ENCODE results near the gene SAMD4B. TPM values are rescaled to one million over a fixed set of nuclear protein-coding genes. Genes with fewer than 3 reads are reported as not detected.

The SAMD4B gene, protein sequence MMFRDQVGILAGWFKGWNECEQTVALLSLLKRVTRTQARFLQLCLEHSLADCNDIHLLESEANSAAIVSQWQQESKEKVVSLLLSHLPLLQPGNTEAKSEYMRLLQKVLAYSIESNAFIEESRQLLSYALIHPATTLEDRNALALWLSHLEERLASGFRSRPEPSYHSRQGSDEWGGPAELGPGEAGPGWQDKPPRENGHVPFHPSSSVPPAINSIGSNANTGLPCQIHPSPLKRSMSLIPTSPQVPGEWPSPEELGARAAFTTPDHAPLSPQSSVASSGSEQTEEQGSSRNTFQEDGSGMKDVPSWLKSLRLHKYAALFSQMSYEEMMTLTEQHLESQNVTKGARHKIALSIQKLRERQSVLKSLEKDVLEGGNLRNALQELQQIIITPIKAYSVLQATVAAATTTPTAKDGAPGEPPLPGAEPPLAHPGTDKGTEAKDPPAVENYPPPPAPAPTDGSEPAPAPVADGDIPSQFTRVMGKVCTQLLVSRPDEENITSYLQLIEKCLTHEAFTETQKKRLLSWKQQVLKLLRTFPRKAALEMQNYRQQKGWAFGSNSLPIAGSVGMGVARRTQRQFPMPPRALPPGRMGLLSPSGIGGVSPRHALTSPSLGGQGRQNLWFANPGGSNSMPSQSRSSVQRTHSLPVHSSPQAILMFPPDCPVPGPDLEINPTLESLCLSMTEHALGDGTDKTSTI
- 27.5 and 37.0 TPM in 2 replicates for total RNA-seq (2014; rRNA removed; shearing (Covaris generic); ENCODE audit: low replicate concordance)

DNA sequence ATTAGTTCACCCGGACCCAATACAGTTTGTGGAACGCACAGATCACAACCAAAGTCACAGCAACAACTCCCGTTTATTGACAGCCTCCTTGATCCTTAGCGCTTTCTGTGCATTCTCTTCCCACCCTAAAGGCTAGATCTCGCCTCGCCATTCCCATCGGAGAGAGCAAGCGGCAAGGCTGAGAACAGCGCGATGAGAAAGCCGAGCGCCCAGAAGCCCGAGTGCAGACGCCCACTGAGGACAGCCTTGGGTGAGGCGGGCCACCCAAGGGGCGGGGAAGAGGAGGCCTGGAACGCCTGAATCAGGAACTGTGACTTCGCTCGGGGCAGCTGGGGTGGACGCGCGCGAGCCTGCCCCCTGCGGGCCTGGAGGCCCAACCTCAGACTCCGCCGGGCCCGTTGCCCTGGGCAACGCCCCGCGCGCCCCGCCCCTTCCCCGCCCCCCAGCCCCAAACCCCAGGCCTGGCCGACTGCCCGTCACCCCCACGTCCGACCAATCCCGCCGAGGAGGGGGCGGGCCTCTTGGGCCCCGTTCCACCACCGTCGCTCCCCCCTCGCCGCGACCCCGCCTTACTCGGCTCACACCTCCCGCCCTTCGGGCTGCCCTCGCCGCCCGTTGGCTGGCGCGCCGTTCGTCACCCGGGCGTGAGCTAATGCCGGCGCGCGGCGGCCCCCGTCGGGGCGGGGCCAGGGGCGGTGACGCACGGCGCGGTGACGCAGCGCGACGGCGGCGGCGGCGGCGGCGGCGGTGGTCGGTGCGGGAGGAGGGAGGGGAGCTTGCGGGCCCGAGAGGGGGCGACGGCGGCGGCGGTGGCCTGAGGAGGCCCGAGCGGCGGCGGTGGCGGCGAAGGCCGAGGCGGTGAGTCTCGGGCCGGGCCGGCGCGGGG lies at the start of gene SAMD4B:
Gene SAMD4B (plus strand): TSS at position 703 of the 886 bp plus-strand sequence. CDS start 14,473 bp downstream, outside the sequence.
- no peaks in the 10 kb centered on the region for H3K9me3 ChIP-seq
- H3K27me3 ChIP-seq = no peaks in the 10 kb centered on the region
- peak; percentile 99 for DNase-seq

DNA sequence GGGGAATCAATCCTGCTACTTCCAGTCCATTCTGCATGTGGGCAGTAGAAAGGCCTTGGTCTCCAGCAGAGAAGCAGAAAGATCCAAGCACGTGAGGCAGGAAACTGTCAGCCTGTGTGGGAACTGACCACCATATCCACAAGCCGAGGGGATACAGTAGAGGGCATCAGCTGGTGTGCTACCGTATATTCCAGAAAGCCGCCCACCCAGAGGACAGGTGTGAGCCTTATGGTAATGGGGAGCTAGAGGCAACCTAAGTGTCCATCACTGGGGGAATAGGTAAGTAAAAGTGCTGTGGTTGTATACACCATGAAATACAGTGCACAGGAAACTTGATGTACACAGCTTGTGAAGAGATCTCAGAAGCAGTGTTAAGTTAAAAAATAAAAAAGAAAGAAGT lies 48.8 kb upstream of the SAMD4B start:
- Histone ChIP-seq H3K4me3 (no peak overlapping the region), H3K27me3 (peaks cover 24% of the 10 kb centered on the region), H3K9me3 (no peaks in the 10 kb centered on the region), H3K36me3 (no peaks in the 10 kb centered on the region)
- no peak for DNase-seq

More for the DNA sequence above, at the start of gene SAMD4B:
- Histone ChIP-seq H3K4me3 (peak within 1 kb of the TSS; percentile 92), H3K36me3 (peaks cover 29% of the 10 kb centered on the region)

DNA sequence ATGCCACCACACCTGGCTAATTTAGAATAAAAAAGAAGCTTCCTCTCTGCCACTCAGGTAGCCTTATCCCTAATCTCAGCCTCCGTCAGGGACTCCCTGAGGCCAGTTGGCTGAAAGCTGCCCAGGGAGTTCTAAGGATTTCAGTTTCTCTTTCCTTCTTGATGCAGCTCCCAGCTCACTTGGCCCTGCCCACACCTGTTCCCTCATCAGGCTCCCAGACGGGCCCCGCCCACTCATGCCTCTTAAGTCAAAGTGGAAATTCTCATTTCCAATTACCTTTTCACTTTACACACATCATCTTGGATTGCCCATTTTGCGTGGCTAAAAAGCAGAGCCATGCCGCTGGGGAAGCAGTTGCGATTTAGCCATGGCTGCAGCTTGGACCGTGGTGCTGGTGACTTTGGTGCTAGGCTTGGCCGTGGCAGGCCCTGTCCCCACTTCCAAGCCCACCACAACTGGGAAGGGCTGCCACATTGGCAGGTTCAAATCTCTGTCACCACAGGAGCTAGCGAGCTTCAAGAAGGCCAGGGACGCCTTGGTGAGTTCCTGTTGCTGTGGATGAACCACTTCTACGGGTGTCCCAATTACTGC lies 46.1 kb upstream of the SAMD4B start, which contains the start of gene IFNL1:
Gene IFNL1 (plus strand): TSS at position 353 of the 591 bp plus-strand sequence. CDS start 15 bp downstream, at position 368.
- no peaks in the 10 kb centered on the region for H3K36me3 ChIP-seq
- no peaks in the 10 kb centered on the region for H3K9me3 ChIP-seq
- H3K4me3 ChIP-seq = no peak within 1 kb of the TSS
- no peak for DNase-seq
- peaks cover 7% of the 10 kb centered on the region for H3K27me3 ChIP-seq

DNA sequence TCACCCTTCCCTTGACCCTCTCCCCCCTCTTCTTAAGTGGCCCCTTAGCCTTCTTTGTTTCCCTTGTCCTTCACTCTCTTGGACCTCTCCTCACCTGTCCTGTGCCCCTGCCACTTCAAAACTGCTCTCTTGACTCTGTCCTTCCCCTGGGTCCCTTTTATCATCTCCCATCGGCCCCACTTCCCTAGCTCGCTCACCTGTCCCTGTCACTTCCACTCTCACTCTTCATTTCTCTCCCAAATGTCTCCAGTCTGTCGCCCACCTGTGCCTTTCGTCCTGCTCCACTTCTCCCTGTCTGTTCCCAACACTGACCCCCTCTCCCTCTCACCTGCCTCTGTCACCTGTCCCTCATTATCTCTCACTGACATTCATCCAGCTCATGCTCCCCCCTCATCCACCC lies 45.3 kb upstream of the SAMD4B start:
- Histone ChIP-seq H3K9me3 (no peaks in the 10 kb centered on the region), H3K27me3 (peaks cover 2% of the 10 kb centered on the region), H3K36me3 (no peaks in the 10 kb centered on the region), H3K4me3 (no peak overlapping the region)
- no peak for DNase-seq

DNA sequence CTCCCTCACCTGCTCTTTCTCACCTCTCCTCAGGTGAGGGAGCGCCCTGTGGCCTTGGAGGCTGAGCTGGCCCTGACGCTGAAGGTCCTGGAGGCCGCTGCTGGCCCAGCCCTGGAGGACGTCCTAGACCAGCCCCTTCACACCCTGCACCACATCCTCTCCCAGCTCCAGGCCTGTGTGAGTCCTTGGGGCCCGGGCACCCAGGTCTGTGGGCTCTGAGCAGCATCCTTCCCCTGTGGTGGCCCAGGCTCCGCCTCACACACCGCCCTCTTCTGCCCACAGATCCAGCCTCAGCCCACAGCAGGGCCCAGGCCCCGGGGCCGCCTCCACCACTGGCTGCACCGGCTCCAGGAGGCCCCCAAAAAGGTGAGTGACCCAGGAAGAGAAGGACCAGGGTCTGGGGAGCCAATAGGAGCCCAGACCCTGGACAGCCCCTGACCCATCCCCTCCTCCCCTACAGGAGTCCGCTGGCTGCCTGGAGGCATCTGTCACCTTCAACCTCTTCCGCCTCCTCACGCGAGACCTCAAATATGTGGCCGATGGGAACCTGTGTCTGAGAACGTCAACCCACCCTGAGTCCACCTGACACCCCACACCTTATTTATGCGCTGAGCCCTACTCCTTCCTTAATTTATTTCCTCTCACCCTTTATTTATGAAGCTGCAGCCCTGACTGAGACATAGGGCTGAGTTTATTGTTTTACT lies 44.1 kb upstream of the SAMD4B start:
- Histone ChIP-seq H3K36me3 (no peaks in the 10 kb centered on the region), H3K4me3 (no peak overlapping the region), H3K27me3 (peaks cover under 1% of the 10 kb centered on the region), H3K9me3 (no peaks in the 10 kb centered on the region)
- DNase-seq = no peak

DNA sequence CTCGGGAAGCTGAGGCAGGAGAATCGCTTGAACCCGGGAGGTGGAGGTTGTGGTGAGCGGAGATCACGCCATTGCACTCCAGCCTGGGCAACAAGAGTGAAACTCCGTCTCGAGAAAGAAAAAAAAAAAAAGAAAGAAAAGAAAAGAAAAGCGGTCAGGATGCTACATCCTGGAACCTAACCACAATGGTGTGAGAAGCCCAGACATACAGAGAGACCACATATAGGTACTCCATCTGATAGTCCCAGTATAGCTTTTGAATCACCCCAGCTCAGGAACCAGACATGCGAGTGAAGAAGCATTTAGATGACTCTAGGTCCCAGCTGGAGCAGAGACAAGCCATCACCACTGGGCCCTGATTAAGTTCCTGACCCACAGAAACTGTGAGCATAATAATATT lies 42.8 kb upstream of the SAMD4B start:
- Histone ChIP-seq H3K9me3 (no peaks in the 10 kb centered on the region), H3K36me3 (no peaks in the 10 kb centered on the region), H3K4me3 (no peak overlapping the region), H3K27me3 (peaks cover 7% of the 10 kb centered on the region)
- no peak for DNase-seq

DNA sequence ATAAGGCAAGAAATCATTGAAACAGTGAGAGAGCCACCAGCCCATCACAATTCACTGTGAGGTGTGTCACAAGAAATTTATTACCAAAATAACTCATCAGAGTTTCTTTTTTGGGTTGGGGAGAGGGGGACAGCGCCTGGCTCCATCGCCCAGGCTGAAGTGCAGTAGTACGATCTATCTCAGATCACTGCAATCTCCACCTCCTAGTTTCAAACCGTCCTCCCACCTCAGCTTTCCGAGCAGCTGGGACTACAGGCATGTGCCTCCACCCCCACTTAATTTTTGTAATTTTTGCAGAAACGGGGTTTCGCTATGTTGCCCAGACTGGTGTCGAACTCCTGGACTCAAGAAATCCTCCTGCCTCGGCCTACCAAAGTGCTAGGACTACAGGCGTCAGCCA lies 42.4 kb upstream of the SAMD4B start:
- H3K27me3 ChIP-seq = peaks cover 7% of the 10 kb centered on the region
- no peak for DNase-seq
- no peaks in the 10 kb centered on the region for H3K36me3 ChIP-seq
- H3K4me3 ChIP-seq = no peak overlapping the region
- no peaks in the 10 kb centered on the region for H3K9me3 ChIP-seq

DNA sequence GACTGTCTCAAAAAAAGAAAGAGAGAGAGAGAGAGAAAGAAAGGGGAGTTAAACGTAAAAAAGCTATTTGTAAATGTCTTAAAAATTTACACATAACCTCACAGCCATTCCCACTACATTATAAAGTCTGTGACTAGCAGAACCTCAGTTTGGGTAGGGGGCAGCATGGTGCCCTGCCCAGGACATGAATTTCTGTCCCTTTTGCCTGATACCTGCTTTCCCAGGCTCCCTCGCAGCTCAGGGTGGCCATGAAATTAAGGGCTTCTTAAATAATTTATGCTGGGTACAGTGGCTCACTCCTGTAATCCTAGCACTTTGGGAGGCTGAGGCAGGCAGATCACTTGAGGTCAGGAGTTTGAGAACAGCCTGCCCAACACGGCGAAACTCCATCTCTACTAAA lies 41.2 kb upstream of the SAMD4B start:
- no peak overlapping the region for H3K4me3 ChIP-seq
- H3K27me3 ChIP-seq = peaks cover 7% of the 10 kb centered on the region
- no peak for DNase-seq
- H3K9me3 ChIP-seq = no peaks in the 10 kb centered on the region
- H3K36me3 ChIP-seq = no peaks in the 10 kb centered on the region

DNA sequence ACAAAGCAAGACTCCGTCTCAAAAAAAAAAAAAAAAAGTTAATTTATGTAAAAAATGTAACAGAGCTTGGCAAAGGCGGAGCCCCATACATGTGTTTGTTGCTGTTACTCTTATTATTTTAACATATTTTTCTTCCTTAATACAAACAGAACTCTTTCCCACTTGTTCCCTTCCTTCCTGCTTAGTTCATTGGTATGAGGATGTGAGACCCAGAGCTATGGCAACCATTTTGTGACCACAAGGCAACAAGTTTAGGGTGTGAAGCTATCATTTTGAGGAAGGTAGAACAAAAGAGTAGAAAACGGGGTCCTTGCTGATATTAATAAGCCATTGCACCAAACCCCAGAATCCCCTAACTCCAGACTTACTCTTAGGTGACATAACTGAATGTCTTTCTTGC lies 40.7 kb upstream of the SAMD4B start:
- Histone ChIP-seq H3K36me3 (no peaks in the 10 kb centered on the region), H3K4me3 (no peak overlapping the region), H3K27me3 (peaks cover 7% of the 10 kb centered on the region), H3K9me3 (no peaks in the 10 kb centered on the region)
- no peak for DNase-seq

DNA sequence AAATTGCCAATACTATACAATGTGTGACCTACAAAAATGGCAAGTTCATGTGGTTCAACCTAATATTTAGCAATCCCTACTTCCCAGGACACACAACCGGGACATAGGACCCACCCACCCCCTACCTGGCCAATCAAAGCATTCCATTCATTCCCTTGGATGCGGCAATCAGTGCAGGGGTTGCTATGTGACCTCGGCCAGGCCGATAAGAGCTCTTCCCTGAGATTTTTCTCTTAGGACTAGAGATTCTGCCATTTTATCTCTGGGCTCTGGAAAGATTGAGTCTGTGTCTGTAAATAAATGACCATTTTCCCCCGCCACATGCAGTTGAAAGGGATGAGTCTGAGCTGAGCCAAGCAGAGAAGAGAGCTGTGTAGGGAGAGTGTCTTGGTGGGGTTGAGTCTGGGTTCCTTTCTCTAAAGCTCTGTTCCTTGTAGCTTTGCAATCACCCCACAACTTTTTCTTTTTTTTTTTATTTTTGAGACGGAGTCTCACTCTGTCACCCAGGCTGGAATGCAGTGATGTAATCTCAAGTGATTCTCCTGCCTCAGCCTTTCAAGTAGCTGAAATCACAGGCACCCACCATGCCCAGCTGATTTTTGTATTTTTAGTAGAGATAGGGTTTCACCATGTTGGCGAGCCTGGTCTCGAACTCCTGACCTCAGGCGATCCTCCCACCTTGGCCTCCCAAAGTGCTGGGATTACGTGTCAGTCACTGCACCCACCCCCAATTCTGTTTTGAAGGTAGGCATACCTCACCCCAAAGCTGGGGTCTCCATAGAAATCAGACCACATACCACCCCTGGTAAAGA lies 38.6 kb upstream of the SAMD4B start:
- Histone ChIP-seq H3K4me3 (no peak overlapping the region), H3K9me3 (no peaks in the 10 kb centered on the region), H3K36me3 (no peaks in the 10 kb centered on the region), H3K27me3 (peaks cover 7% of the 10 kb centered on the region)
- no peak for DNase-seq

DNA sequence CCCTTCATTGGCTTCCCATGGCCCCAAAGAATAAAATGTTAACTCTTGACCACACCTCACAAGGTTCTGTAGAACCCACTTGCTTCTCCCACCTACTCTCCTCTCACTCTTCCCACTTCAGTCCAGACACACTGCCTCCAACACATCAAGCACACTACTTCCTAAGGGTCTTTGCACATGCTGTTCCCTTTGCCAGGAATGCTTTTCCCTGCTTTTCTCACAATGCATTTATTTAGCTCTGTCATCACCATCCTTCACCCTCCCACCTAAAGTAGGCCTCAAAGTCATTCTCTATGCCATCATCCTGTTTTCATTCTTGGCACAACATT lies 38.1 kb upstream of the SAMD4B start:
- DNase-seq = no peak
- no peak overlapping the region for H3K4me3 ChIP-seq
- peaks cover 7% of the 10 kb centered on the region for H3K27me3 ChIP-seq
- H3K9me3 ChIP-seq = no peaks in the 10 kb centered on the region
- no peaks in the 10 kb centered on the region for H3K36me3 ChIP-seq

DNA sequence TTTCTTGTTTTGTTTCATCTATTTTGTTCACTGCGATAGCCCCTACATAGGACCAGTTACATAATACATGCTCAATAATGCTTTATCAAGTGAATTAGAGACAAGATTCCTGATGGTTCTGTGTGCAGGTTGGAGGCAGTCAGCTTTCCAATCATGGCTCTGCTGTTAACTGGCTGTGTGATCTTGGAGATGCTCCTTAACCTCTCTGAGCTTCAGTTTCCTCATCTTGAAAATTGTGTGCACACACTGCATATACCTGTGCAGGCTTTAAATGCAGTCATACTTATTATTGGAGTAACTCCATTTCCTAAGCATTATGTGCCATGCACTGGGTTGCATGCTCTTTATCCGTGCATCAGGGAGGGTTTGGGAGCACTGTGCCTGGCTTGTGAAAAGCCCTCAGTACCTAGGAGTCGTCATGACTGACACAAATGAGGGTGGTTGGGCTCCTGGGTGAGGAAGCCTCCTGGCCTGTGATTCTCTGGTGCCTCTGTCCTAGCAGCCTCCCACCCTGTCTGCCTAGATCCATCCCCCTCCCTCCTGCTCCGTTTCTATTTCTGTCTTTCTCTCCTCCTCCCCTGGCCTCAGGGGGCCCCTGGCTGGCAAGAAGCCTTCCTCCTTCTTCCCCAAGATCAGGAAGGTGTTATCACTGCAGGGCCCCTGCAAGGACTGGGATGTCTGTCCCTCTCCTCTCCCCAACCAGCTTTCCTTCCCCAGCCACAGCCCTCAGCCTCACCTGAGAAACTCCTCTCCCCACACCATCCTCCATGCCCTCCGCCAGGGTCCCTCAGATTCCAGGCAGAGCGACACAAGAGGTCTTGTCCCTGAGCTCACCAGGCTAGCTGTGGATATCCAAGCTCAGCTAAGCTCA lies 37.3 kb upstream of the SAMD4B start:
- no peak for DNase-seq
- no peak overlapping the region for H3K4me3 ChIP-seq
- no peaks in the 10 kb centered on the region for H3K36me3 ChIP-seq
- H3K9me3 ChIP-seq = no peaks in the 10 kb centered on the region
- H3K27me3 ChIP-seq = peaks cover 7% of the 10 kb centered on the region

DNA sequence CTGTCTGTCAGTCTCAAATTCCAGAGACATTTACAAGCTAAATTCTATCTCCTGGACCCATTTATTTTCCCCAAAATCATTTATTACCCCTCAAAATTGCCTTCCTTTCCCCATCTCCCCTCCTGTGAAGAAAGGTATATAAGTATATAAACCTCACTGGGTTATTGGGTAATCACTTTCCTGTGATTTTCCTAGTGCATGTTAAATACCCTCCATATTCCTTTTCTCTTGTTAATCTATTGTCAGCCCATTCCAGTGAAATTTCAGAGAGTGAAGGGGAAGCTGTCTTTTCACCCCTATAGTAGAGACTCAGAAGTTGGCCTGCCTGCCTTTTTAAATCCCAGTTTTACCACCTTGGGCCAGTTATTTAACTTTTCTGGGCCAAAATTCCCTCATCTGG lies 36.1 kb upstream of the SAMD4B start:
- no peak for DNase-seq
- peaks cover 7% of the 10 kb centered on the region for H3K27me3 ChIP-seq

DNA sequence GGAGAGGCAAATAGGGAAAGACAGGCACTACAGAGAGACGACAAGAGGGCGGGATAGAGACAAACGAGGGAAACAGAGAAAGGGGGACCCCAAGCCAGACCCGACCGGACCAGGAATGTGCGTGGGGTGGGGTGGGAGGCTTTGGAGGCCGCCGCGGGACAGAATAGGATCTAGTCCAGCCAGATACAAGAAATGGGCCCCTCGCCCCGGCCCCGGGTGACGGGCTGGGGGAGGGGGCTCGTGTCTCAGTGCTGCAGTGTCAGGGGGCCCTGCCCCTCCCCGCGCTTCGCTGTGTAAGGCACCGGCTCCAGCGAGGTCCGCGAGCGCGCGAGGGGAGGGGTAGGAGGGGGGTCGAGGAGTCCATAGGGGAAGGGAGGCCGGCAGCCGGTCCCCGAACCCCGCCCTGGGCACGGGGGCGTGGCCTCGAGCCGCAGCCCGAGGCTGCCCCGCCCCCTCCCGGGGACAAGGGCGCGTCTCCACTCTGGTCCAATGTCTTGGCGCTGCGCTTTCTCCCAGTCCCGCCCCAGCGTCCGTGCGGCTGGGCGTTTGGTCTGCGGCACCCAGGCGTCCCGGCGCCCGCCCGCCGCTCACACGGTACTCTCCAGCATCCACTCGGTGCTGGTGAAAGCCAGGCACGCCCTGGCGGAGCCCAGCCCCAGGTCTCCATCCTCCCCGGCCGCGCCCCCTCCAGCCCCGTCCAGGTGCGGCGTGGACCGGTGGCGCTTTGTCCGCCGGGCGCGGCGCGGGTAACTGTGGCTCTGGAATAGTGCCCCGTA lies 35.0 kb upstream of the SAMD4B start:
- DNase-seq = no peak
- no peaks in the 10 kb centered on the region for H3K9me3 ChIP-seq
- H3K36me3 ChIP-seq = no peaks in the 10 kb centered on the region
- peaks cover 7% of the 10 kb centered on the region; the same call in 1 of the 2 replicates for H3K27me3 ChIP-seq
- no peak overlapping the region for H3K4me3 ChIP-seq

More for the DNA sequence above, 36.1 kb upstream of the SAMD4B start:
- Histone ChIP-seq H3K9me3 (no peaks in the 10 kb centered on the region), H3K36me3 (no peaks in the 10 kb centered on the region), H3K4me3 (no peak overlapping the region)

All from MG63 (cell line).